CMK (cell line): ENCODE results near the gene PRR5L.

ENCODE experiments used
- DNase-seq: peaks from one replicate; pipeline ENCODE4 v3.0.0-alpha.2; 2010; ENCODE audit warnings: low read depth

PRR5L gene

DNA sequence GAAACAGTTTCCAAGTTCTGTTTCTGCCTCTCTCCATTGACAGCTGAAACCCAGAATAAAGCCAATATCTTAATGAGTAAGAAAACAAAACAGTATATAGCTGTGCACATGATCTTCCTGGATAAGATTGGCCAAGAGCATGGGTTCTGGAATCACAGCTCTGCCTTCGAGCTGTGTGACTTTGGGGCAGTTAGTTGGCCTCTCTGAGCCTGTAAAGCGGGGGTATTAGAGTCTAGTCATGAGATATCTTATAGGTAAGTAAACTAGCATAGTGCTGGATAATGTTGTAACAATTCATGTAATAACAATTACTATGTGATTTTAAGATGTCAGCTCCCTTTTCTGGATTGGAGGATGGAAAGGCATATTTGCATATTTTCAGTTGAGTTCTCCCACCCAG lies 140.5 kb downstream of the PRR5L start:
- no peak for DNase-seq

GRCh38 chr11:36437413-36437812 lies 141.3 kb downstream of the PRR5L start:
- DNase-seq = no peak

GRCh38 chr11:36438126-36438525 lies 142.0 kb downstream of the PRR5L start:
- no peak for DNase-seq

- DNase-seq = no peak
Measured at GRCh38 chr11:36441610-36442208, 145.6 kb downstream of the PRR5L start.

DNA sequence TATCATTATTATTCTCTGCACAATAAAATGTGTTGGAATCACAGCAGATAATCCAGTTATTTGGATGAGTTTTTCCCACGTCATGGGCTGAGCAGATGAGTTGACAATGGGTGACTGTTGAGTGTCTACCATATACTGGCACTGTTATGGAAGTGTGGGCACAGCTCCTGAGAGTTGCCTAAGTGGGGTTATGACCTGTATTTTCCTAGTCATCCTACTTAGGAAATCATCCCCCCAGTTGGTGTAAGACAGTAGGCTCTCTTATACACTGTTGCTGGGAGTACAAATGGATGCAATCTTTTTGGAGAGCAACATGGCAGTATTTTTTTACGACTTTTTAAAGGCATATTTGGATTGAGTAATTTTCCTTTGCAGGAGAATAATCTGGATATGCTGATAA lies 147.6 kb downstream of the PRR5L start:
- DNase-seq = no peak

DNA sequence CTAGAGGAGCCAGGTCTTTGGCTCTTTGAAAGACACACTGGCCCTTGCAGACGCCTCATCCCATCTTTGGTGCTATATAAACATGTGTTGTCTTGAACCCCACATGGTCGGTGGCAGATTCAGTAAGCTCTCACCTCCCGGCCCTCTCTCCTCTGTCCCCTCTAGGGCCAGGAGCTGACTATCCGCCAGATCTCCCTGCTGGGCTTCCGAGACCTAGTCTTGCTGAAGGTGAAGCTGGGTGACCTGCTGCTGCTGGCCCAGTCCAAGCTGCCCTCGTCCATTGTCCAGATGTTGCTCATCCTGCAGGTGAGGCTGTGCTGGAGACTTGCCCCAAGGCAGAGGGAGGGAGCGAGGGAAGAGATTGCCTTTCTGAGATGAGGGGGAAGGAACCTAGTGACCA lies 150.0 kb downstream of the PRR5L start:
- DNase-seq = no peak

DNA sequence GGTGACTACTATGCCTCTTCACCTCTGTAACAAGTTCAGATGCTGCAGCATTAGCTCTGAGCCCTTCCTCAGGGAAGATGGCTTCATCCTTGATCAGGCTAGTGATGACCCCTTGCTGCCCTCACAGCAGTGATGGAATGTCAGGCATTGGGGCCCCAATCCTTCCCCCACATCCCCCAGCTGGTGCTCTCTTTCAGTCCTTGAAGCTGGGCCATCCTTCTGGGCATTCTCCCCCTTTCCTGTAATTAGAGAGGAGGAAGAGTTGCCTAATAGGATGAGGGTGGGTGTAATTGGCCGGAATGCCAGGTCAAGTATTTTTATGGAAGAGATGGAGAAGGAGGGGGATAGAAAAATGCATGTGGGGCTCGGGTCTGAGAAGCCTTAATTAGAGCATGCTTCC lies 151.4 kb downstream of the PRR5L start:
- no peak for DNase-seq

GRCh38 chr11:36447947-36448346 lies 151.9 kb downstream of the PRR5L start:
- no peak for DNase-seq

- no peak for DNase-seq
Measured at GRCh38 chr11:36449561-36450096, 153.5 kb downstream of the PRR5L start.

DNA sequence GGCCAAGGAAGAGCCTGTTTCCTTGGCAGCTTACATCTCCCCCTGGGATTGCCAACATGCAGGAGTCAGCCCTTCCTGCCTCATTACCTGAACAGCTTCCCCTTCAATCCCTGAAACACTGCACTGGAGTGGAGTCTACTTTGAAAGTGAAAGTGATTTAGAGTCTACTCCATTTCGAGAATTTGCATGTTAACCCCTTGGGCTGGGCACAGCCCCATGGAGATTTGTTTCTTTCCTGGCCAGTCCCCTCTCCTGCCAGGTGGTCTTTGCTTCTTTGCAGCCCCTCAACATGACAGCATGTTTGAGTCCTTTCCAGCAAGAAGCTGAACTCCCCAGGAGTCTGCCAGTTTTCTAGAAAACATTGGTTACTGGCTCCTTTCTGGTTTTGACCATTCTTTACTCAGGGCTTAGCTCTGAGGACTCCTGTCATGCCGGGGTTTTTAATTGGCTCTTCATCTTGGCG lies 154.1 kb downstream of the PRR5L start:
- DNase-seq = no peak

DNA sequence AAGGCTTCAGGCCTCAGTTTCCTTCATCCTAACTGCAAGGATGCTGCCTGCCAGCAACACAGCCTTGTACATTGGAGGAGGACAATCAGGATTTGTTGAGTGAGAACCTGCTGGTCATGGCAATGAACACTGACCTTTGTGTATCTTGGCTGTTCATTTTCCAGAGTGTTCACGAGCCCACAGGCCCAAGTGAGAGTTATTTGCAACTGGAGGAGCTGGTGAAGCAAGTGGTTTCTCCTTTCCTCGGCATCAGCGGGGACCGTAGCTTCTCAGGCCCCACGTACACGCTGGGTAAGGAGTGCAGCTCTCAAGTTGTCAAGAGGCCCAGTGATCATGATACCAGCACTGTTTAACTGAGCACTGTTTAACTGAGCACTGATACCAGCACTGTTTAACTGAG lies 155.0 kb downstream of the PRR5L start:
- DNase-seq = no peak

DNA sequence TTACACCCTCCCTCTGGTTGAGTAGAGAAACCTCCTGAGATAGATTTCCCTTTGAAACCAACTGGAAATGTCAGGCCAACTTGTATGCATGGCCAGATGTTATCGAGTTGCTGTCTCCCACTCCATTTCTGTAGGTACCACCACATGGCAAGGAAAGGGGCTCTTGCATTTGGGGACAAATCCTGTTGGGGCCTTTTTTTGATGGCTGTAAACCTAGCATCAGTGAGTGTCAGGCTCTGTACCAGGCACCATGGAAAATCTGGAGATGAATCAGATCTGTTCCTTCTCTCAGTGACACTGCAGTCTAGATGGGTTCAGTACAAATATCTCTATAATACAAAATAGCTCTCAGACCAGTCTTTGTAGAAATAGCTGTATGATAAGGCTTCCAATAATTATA lies 155.6 kb downstream of the PRR5L start:
- DNase-seq = no peak

GRCh38 chr11:36452236-36452940 lies 156.3 kb downstream of the PRR5L start:
- DNase-seq = no peak

GRCh38 chr11:36452961-36453360 lies 156.9 kb downstream of the PRR5L start:
- no peak for DNase-seq

DNA sequence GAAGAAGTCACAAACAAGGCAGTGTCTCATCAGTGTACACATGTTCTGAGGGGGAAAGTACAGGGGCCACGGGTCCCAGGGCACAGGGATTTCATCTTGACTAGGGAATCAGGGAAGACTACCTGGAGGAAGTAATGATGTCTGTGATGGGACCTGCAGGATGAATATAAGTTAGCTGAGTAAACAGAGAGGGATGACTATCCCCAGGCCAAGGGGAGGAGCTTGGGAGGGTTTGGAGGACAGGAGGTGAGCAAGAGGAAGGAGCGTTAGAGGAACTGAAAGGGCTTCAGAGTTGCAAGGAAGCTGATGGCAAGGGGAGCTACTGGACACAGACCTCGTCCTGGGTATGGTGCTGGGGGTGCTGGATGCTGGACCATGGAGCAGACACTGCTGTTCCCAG lies 157.6 kb downstream of the PRR5L start:
- DNase-seq = no peak

DNA sequence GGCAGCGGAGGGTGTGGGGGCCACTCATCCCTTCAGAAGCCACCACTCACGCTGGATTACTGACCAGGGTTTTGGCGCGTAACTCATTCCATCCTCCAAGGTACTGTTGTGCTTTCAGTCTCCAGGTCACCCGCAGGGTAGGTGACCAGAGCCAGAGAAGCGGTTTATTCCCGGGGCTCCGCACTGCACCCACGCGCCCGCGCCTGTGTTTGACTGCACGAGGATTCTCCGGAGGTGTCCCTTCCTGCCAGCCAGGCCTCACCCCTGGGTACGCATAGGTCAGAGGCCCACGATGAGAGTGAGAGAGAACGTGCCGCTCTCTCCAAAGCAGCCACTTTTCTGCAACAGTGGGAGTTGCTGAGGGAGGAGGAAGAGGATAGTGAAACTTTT lies 158.5 kb downstream of the PRR5L start:
- DNase-seq = no peak

GRCh38 chr11:36454941-36455631 lies 159.0 kb downstream of the PRR5L start:
- no peak for DNase-seq

- DNase-seq = no peak
Measured at GRCh38 chr11:36455658-36456111, 159.6 kb downstream of the PRR5L start.

- no peak for DNase-seq
Measured at GRCh38 chr11:36456156-36456555, 160.1 kb downstream of the PRR5L start.

DNA sequence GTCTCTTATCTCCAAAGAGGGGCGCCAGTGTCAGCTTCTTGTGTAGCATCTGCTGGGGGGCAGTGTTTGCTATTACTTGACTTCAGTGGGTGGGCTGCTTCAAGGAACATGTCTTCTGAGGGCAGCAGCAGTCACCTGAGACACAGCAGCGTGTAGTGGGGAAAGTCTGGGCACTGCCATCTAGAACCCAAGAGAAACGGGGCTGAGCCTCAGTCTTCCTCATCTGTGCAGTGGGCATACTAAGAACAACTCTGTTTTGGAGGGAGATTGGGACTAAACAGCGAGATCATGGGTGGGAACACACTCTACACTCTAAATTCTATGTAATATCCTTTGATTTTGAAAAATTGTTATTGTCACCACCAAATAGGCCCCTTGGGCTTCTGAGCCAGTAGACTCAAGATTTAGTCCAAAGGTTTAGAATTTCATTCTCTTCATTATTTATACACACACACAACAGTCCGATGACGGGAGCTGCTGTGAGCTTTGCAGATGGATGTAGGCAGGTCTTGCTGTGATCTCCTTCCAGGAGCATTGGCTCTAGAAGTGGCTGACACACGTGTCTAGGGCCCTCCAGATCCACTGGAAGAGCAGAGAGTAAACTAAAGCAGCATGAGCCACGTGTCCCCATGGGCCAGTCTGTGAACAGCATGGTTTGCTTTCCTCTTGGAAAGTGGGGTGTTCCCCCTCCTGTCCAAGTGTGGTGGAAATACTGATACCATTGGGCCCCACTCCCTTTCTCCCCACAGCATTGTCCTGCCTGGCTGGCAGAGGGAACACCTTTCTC lies 162.2 kb downstream of the PRR5L start:
- DNase-seq = no peak

GRCh38 chr11:36459046-36459445 lies 163.0 kb downstream of the PRR5L start:
- DNase-seq = no peak

- no peak for DNase-seq
Measured at GRCh38 chr11:36460220-36460619, 164.1 kb downstream of the PRR5L start.
